Osteoblast (primary cell): Measurements from ENCODE around the gene RNF167. TPM values are rescaled to one million over a fixed set of nuclear protein-coding genes. Genes with fewer than 3 reads are reported as not detected.

Source experiments
- DNase-seq: peaks from one replicate; pipeline ENCODE4 v3.0.0; 2011; ENCODE audit warnings: low spot score, mixed read lengths; ENCODE audit not compliant: insufficient read length; ENCODE audit errors: missing footprints
- H2AFZ ChIP-seq: 2 replicates; pipeline ENCODE4 v1.6.0; 2011; ENCODE audit warnings: mild to moderate bottlenecking, low read length
- H3K27ac ChIP-seq: 2 replicates; pipeline ENCODE4 v1.5.1; 2011; ENCODE audit warnings: mild to moderate bottlenecking, low read depth, low read length, moderate library complexity
- H3K27me3 ChIP-seq: 2 replicates; pipeline ENCODE4 v1.6.0; 2012; ENCODE audit warnings: mild to moderate bottlenecking, control low read depth, inconsistent platforms, low read length, moderate library complexity; ENCODE audit not compliant: insufficient read depth
- H3K36me3 ChIP-seq: 2 replicates; pipeline ENCODE4 v1.5.1; 2011; ENCODE audit warnings: mild to moderate bottlenecking, low read length, control low read depth, moderate library complexity; ENCODE audit not compliant: insufficient read depth
- H3K4me1 ChIP-seq: 2 replicates; pipeline ENCODE4 v1.5.1; 2011; ENCODE audit warnings: mild to moderate bottlenecking, low read length, control low read depth, moderate library complexity; ENCODE audit not compliant: insufficient read depth
- H3K4me2 ChIP-seq: 2 replicates; pipeline ENCODE4 v1.6.0; 2011; ENCODE audit warnings: mild to moderate bottlenecking, low read length; ENCODE audit not compliant: insufficient read depth
- H3K4me3 ChIP-seq: fragments of 200-600 bp; sonication (generic); 3 replicates; pipeline ENCODE4 v1.5.1; 2012; ENCODE audit warnings: mild to moderate bottlenecking, low read length, inconsistent platforms; ENCODE audit not compliant: insufficient read depth
- H3K79me2 ChIP-seq: 2 replicates; pipeline ENCODE4 v1.6.0; 2012; ENCODE audit warnings: mild to moderate bottlenecking, low read length, control low read depth, inconsistent platforms; ENCODE audit not compliant: insufficient read depth
- H3K9me3 ChIP-seq: 2 replicates; pipeline ENCODE4 v1.5.1; 2011; ENCODE audit warnings: low read depth, low read length, control low read depth
- H4K20me1 ChIP-seq: 2 replicates; pipeline ENCODE4 v1.6.0; 2012; ENCODE audit warnings: mild to moderate bottlenecking, low read length, control low read depth; ENCODE audit not compliant: insufficient read depth
- total RNA-seq: library from RNA; depleted of rRNA; stranded (reverse); fragments of >200 nt; gene quantifications from 2 replicates; pipeline ENCODE4 v1.2.3, GENCODE V29; 2012
- TF ChIP-seq, protein P1 (sequence below): IDR thresholded peaks from 2 replicates; pipeline ENCODE4 v1.5.1; 2011; ENCODE audit warnings: mild to moderate bottlenecking, low read depth, low read length, moderate library complexity; ENCODE audit errors: extremely low read depth

RNF167 gene
- total RNA-seq, 1 donor: 25.3 TPM

DNA sequence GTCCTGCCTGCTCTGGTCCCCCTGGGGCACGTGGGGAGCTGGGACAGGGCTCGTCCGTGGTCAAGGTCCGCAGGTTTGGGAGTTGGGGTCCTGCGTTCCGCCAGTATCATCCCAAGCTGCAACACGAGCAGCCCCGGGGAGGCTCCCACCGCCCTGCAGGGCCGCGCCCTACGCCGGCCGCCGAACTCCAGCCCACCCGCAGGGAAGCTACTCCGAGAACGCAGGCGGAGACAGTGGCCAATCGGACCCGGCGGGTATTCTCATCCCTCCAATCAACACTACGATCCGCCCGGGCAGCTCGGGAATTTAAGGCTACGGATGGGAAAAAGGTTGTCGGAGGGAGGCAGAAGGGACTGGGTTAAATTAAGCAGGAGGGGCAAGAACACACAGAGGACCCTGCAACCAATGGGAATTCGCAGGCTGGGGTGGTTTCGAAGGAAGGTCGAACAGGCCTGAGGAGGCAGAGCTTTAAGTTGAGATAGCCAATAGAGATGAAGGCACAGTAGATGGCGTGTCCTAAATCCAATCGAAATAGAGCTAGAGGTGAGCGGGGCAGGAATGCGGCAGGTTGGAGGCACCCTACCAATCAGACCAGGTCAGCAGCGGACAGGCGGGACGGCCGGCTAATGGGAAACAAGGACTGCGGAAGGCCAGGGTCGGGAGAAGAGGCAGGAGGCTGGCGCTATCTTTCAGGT, 26.9 kb downstream of the RNF167 start:
- Histone ChIP-seq H2AFZ (peak overlapping the region; percentile 27), H3K9me3 (no peaks in the 10 kb centered on the region), H4K20me1 (no peaks in the 10 kb centered on the region), H3K4me1 (peaks cover 34% of the 10 kb centered on the region), H3K36me3 (peaks cover 14% of the 10 kb centered on the region), H3K4me2 (peak overlapping the region; percentile 90), H3K79me2 (peaks cover 17% of the 10 kb centered on the region), H3K27me3 (no peaks in the 10 kb centered on the region), H3K27ac (peak overlapping the region; percentile 96), H3K4me3 (peak overlapping the region; percentile 89)
- TF ChIP-seq, protein P1, sequence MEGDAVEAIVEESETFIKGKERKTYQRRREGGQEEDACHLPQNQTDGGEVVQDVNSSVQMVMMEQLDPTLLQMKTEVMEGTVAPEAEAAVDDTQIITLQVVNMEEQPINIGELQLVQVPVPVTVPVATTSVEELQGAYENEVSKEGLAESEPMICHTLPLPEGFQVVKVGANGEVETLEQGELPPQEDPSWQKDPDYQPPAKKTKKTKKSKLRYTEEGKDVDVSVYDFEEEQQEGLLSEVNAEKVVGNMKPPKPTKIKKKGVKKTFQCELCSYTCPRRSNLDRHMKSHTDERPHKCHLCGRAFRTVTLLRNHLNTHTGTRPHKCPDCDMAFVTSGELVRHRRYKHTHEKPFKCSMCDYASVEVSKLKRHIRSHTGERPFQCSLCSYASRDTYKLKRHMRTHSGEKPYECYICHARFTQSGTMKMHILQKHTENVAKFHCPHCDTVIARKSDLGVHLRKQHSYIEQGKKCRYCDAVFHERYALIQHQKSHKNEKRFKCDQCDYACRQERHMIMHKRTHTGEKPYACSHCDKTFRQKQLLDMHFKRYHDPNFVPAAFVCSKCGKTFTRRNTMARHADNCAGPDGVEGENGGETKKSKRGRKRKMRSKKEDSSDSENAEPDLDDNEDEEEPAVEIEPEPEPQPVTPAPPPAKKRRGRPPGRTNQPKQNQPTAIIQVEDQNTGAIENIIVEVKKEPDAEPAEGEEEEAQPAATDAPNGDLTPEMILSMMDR: no peak
- peak; percentile 99 for DNase-seq

DNA sequence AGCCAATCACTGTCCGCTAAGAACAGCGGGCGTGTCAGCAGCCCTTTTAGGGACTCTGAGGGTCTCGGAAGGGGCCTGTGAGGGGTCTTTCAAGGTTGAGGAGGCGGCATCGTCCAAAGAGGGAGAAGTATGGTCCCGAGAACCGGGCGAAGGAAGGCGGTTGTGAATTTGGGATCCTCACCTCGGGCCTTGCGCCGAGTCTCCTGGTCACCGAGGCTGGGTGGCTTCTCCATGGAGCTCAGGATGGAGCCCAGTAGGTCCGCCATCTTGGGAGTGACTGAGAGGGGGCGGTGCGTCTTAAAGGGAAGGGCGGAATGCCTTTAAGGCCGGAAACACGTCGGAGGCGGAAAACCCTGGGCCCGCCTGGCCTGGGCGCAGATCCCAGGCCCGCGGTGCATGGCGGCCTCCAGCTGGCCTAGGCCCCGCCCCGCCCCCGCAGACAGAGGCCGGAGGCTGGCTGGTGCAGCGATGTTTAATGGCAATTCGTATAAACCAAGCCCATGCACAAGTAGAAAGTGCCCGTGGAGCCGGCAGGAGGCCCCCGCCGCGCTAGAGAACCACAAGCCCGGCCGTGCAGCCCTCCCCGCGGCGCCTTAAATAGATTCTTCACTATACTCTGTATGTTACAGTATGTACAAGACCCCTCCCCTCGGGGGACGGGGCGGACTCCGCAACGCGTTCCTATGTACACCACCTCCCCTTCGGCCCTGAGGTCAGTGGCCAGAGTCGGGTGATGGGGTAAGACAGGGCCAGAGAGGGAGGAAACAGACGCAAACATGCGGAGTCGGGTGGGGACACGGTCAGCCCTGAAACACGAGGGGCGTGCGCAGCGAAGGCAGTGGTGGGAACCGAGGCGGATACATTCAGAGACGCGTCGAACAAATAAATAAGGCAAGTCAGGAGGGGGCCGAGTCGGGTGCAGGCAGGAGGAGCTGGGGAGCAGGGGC, 27.7 kb downstream of the RNF167 start, which contains the start of gene SPAG7:
TSS of gene SPAG7 (minus strand) at position 279 of the 947 bp plus-strand sequence. CDS start at position 266, 13 bp downstream.
- H3K79me2 ChIP-seq: peaks cover 17% of the 10 kb centered on the region
- peak within 1 kb of the TSS; percentile 90 for H3K4me2 ChIP-seq
- peak within 1 kb of the TSS; percentile 96 for H3K27ac ChIP-seq
- H3K36me3 ChIP-seq: peaks cover 21% of the 10 kb centered on the region
- H2AFZ ChIP-seq: peak within 1 kb of the TSS; percentile 82
- DNase-seq: peak; percentile 98
- H3K9me3 ChIP-seq: no peaks in the 10 kb centered on the region
- H4K20me1 ChIP-seq: no peaks in the 10 kb centered on the region
- H3K4me3 ChIP-seq: peak within 1 kb of the TSS; percentile 89
- no peaks in the 10 kb centered on the region for H3K27me3 ChIP-seq
- TF ChIP-seq, protein P1: peak; percentile 6
- H3K4me1 ChIP-seq: peaks cover 34% of the 10 kb centered on the region

DNA sequence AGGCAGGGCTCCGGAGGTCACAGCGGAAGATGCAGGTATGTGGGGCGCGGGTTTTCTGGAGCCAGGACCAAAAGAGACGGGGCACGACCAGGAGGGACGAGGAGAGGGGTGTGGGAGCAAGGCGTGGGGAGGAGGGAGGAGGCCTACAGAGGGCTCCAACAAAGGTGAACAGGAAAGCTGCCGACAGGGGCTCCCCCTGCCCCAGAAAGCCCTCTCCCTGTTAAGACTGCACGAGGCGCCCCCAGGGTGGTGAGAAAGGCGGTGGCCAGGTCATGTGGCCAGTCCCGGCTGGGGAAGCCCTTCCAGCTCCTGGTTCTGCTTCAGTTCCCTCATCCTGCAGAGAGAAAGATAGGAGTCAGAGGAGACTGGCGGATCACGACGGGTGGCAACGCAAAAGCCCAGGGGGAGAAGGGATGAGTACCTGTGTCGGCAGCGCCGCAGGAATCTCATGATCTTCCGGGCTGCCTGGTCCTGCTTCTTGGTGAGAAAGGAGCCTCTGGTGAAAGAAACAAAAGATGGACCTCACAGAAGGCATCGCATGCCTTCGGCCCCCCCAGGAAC, 28.5 kb downstream of the RNF167 start:
- TF ChIP-seq, protein P1: no peak
- H2AFZ ChIP-seq: peak overlapping the region; percentile 72
- H3K27ac ChIP-seq: peak overlapping the region; percentile 96
- peak overlapping the region; percentile 90 for H3K4me2 ChIP-seq
- H3K4me3 ChIP-seq: peak overlapping the region; percentile 89
- H3K36me3 ChIP-seq: peaks cover 29% of the 10 kb centered on the region
- H3K9me3 ChIP-seq: no peaks in the 10 kb centered on the region
- H4K20me1 ChIP-seq: no peaks in the 10 kb centered on the region
- H3K4me1 ChIP-seq: peaks cover 34% of the 10 kb centered on the region
- H3K27me3 ChIP-seq: no peaks in the 10 kb centered on the region
- no peak for DNase-seq
- peaks cover 17% of the 10 kb centered on the region for H3K79me2 ChIP-seq
